Measurements from ENCODE around the gene SUMF2.
"Not testable (repeated sequence)": the region's sequence is repeated elsewhere in the genome, so short reads cannot be mapped to it uniquely, and the experiment has no call there.

GRCh38 chr7:56080726-56081435, 16.8 kb downstream of the SUMF2 start:
- not testable (repeated sequence) for TF ChIP-seq TAF1, POLR2A (IDR thresholded peaks at IDR 0.05; ENCODE audit: low read depth, low read length)

Data from GM12891 (cell line).